GM23248 (cell line): Measurements from ENCODE around the gene ZNF418. TPM values are rescaled to one million over a fixed set of nuclear protein-coding genes. Genes with fewer than 3 reads are reported as not detected.
A peak's percentile ranks its signal among the peaks of the same experiment; 100 is the strongest.

Experiments
- DNase-seq: peaks from one replicate; pipeline ENCODE4 v3.0.0-alpha.2; 2015
- H2AFZ ChIP-seq: fragments of 200-600 bp; sonication (generic); 2 replicates; pipeline ENCODE4 v1.6.1; 2016; ENCODE audit warnings: antibody characterized with exemption
- H3F3A ChIP-seq: fragments of 200-600 bp; sonication (generic); 2 replicates; pipeline ENCODE4 v1.6.1; 2016; ENCODE audit warnings: mild to moderate bottlenecking, antibody characterized with exemption, mixed run types; ENCODE audit not compliant: insufficient read depth
- H3K27ac ChIP-seq: fragments of 200-600 bp; sonication (generic); 2 replicates; pipeline ENCODE4 v1.5.1; 2016; ENCODE audit warnings: mild to moderate bottlenecking
- H3K27me3 ChIP-seq: fragments of 200-600 bp; sonication (generic); replicated peaks from 2 replicates; pipeline ENCODE4 v1.6.1; 2016; ENCODE audit warnings: mild to moderate bottlenecking; ENCODE audit not compliant: insufficient read depth
- H3K36me3 ChIP-seq: fragments of 200-600 bp; sonication (generic); 2 replicates; pipeline ENCODE4 v1.6.1; 2016; ENCODE audit warnings: low read depth, mild to moderate bottlenecking
- H3K4me1 ChIP-seq: fragments of 200-600 bp; sonication (generic); 2 replicates; pipeline ENCODE4 v1.6.1; 2016; ENCODE audit warnings: mild to moderate bottlenecking; ENCODE audit not compliant: insufficient read depth
- H3K4me2 ChIP-seq: fragments of 200-600 bp; sonication (generic); one replicate; pipeline ENCODE4 v1.6.1; 2016; ENCODE audit warnings: mild to moderate bottlenecking; ENCODE audit not compliant: unreplicated experiment
- H3K4me3 ChIP-seq: fragments of 200-600 bp; sonication (generic); 2 replicates; pipeline ENCODE4 v1.5.1; 2016; ENCODE audit warnings: mild to moderate bottlenecking
- H3K79me2 ChIP-seq: fragments of 200-600 bp; sonication (generic); 2 replicates; pipeline ENCODE4 v1.6.1; 2016; ENCODE audit warnings: mild to moderate bottlenecking; ENCODE audit not compliant: insufficient read depth
- H3K9ac ChIP-seq: fragments of 200-600 bp; sonication (generic); 2 replicates; pipeline ENCODE4 v1.6.1; 2016; ENCODE audit warnings: mild to moderate bottlenecking
- H3K9me2 ChIP-seq: fragments of 200-600 bp; sonication (generic); 2 replicates; pipeline ENCODE4 v1.6.1; 2016; ENCODE audit warnings: mixed run types, mild to moderate bottlenecking, moderate library complexity; ENCODE audit not compliant: insufficient read depth
- H3K9me3 ChIP-seq: fragments of 200-600 bp; sonication (generic); one replicate; pipeline ENCODE4 v1.6.1; 2017; ENCODE audit warnings: low read depth
- H4K20me1 ChIP-seq: fragments of 200-600 bp; sonication (generic); 2 replicates; pipeline ENCODE4 v1.6.0; 2016; ENCODE audit not compliant: insufficient read depth
- EZH2 ChIP-seq: fragments of 200-600 bp; sonication (generic); IDR thresholded peaks from 2 replicates; pipeline ENCODE4 v1.6.1; 2018; ENCODE audit warnings: antibody characterized with exemption, mild to moderate bottlenecking; ENCODE audit not compliant: insufficient read depth, poor library complexity, severe bottlenecking
- EZH2phosphoT487 ChIP-seq: fragments of 200-600 bp; sonication (generic); IDR thresholded peaks from 2 replicates; pipeline ENCODE4 v1.6.1; 2018; ENCODE audit warnings: antibody characterized with exemption, moderate library complexity, mild to moderate bottlenecking, low read depth; ENCODE audit not compliant: insufficient read depth
- in situ Hi-C: fragments of 300-500 bp; cut with MboI; formaldehyde crosslinking; loops from 2 replicates; pipeline ENCODE4 v1.15.0; 2020
- polyA plus RNA-seq: library from polyadenylated mRNA; unstranded; fragments of >200 nt; fragmentation: Nextera tagmentation; extraction: Ambion mirVana; gene quantifications from 2 replicates; pipeline ENCODE4 v1.2.1, GENCODE V29; 2016
- total RNA-seq: library from RNA; depleted of rRNA; stranded (reverse); fragments of >200 nt; shearing (Covaris generic); gene quantifications from 2 replicates; pipeline ENCODE4 v1.2.3, GENCODE V29; 2014; rRNA removed

The ZNF418 gene
- total and polyA plus RNA-seq, 2 experiments from 2014 or later = 1.0 to 2.6 TPM

GRCh38 chr19:57872450-57872849 is 62.8 kb downstream of the ZNF418 start:
- DNase-seq = peak; percentile 14
- Histone ChIP-seq H3K4me1 (no peaks in the 10 kb centered on the region), H3K9me2 (no peaks in the 10 kb centered on the region), H4K20me1 (no peaks in the 10 kb centered on the region), H3K9me3 (peaks cover 5% of the 10 kb centered on the region), H3K4me2 (no peak overlapping the region), H2AFZ (no peak overlapping the region), H3K79me2 (peaks cover 23% of the 10 kb centered on the region), H3K9ac (no peak overlapping the region), H3K36me3 (peaks cover 58% of the 10 kb centered on the region), H3F3A (peaks cover 59% of the 10 kb centered on the region), H3K4me3 (no peak overlapping the region), H3K27me3 (no peaks in the 10 kb centered on the region), H3K27ac (no peak overlapping the region)
- in situ Hi-C loops = no loop called here
- no peak for TF ChIP-seq EZH2phosphoT487
- no peak for TF ChIP-seq EZH2

Other genes starting within 250 kb of the ZNF418 start
- 2.0 and 2.2 TPM in 2 replicates for gene ZNF154, start 226.2 kb downstream of the ZNF418 start, total RNA-seq
- gene ZNF154, start 226.2 kb downstream of the ZNF418 start, polyA plus RNA-seq = 2.0 and 2.6 TPM in 2 replicates
- 7.2 and 8.4 TPM in 2 replicates for gene ZNF671, start 207.8 kb downstream of the ZNF418 start, total RNA-seq
- gene ZNF671, start 207.8 kb downstream of the ZNF418 start, polyA plus RNA-seq = 6.8 and 6.9 TPM in 2 replicates
- 6.7 and 9.4 TPM in 2 replicates for gene ZNF776, start 188.6 kb downstream of the ZNF418 start, total RNA-seq
- 3.7 and 3.9 TPM in 2 replicates for gene ZNF776, start 188.6 kb downstream of the ZNF418 start, polyA plus RNA-seq
- 8.1 and 20.6 TPM in 2 replicates for gene ZNF586, start 165.7 kb downstream of the ZNF418 start, total RNA-seq
- gene ZNF586, start 165.7 kb downstream of the ZNF418 start, polyA plus RNA-seq = 5.1 and 5.8 TPM in 2 replicates
- 2.9 and 4.3 TPM in 2 replicates for gene ZNF552, start 120.5 kb downstream of the ZNF418 start, total RNA-seq
- gene ZNF552, start 120.5 kb downstream of the ZNF418 start, polyA plus RNA-seq = 2.7 and 3.2 TPM in 2 replicates
- gene ZNF587B, start 105.1 kb downstream of the ZNF418 start, total RNA-seq = 10.1 and 14.0 TPM in 2 replicates
- gene ZNF587B, start 105.1 kb downstream of the ZNF418 start, polyA plus RNA-seq = 5.1 TPM in 2 replicates
- 10.0 and 14.3 TPM in 2 replicates for gene ZNF587, start 85.5 kb downstream of the ZNF418 start, total RNA-seq
- 6.9 and 8.0 TPM in 2 replicates for gene ZNF587, start 85.5 kb downstream of the ZNF418 start, polyA plus RNA-seq
- gene ZNF814, start 46.4 kb downstream of the ZNF418 start, total RNA-seq = 3.3 and 3.6 TPM in 2 replicates
- 11.7 and 14.1 TPM in 2 replicates for gene ZNF814, start 46.4 kb downstream of the ZNF418 start, polyA plus RNA-seq
- 9.8 and 14.7 TPM in 2 replicates for gene ZNF417, start 18.8 kb downstream of the ZNF418 start, total RNA-seq
- gene ZNF417, start 18.8 kb downstream of the ZNF418 start, polyA plus RNA-seq = 3.6 and 5.1 TPM in 2 replicates
- 1.5 and 5.2 TPM in 2 replicates for gene ZNF256, start 12.3 kb upstream of the ZNF418 start, total RNA-seq
- gene ZNF256, start 12.3 kb upstream of the ZNF418 start, polyA plus RNA-seq = 3.1 and 3.3 TPM in 2 replicates
- gene C19orf18, start 39.1 kb upstream of the ZNF418 start, total RNA-seq = 0.25 TPM in 1 of 2 replicates, not detected in the other
- gene C19orf18, start 39.1 kb upstream of the ZNF418 start, polyA plus RNA-seq = 0.79 and 1.0 TPM in 2 replicates
- gene ZNF606, start 67.4 kb upstream of the ZNF418 start, total RNA-seq = 15.0 and 17.2 TPM in 2 replicates
- 8.0 and 8.1 TPM in 2 replicates for gene ZNF606, start 67.4 kb upstream of the ZNF418 start, polyA plus RNA-seq
- gene ZSCAN1, start 98.6 kb upstream of the ZNF418 start, total RNA-seq = not detected in 2 replicates
- gene ZSCAN1, start 98.6 kb upstream of the ZNF418 start, polyA plus RNA-seq = 0.27 and 0.39 TPM in 2 replicates
- gene ZNF135, start 123.9 kb upstream of the ZNF418 start, total RNA-seq = 5.1 and 6.4 TPM in 2 replicates
- gene ZNF135, start 123.9 kb upstream of the ZNF418 start, polyA plus RNA-seq = 4.6 and 4.9 TPM in 2 replicates
- gene ZSCAN18, start 162.8 kb upstream of the ZNF418 start, total RNA-seq = 47.8 and 52.6 TPM in 2 replicates
- 19.0 and 21.8 TPM in 2 replicates for gene ZSCAN18, start 162.8 kb upstream of the ZNF418 start, polyA plus RNA-seq
- gene ZNF329, start 215.4 kb upstream of the ZNF418 start, total RNA-seq = 10.7 and 15.1 TPM in 2 replicates
- gene ZNF329, start 215.4 kb upstream of the ZNF418 start, polyA plus RNA-seq = 1.7 and 2.6 TPM in 2 replicates
- 18.2 and 20.8 TPM in 2 replicates for gene ZNF274, start 247.7 kb upstream of the ZNF418 start, total RNA-seq
- 16.5 and 18.0 TPM in 2 replicates for gene ZNF274, start 247.7 kb upstream of the ZNF418 start, polyA plus RNA-seq